HepG2 (cell line): ENCODE results near the gene ZMYND8. TPM values are rescaled to one million over a fixed set of nuclear protein-coding genes. Genes with fewer than 3 reads are reported as not detected.

Experiments
- ARID4A ChIP-seq: sonication (generic); formaldehyde crosslinking; IDR thresholded peaks from 2 replicates; pipeline ENCODE4 v1.5.0; 2020; ENCODE audit warnings: mild to moderate bottlenecking, missing genetic modification reagents, borderline replicate concordance
- ATAD3A ChIP-seq: sonication (generic); formaldehyde crosslinking; IDR thresholded peaks from 2 replicates; pipeline ENCODE4 v1.4.0; 2020; ENCODE audit warnings: missing genetic modification reagents
- CREM ChIP-seq, 2 experiments: sonication (generic) in 1 of 2; formaldehyde crosslinking in 1 of 2; IDR thresholded peaks; 2 replicates each; pipeline versions ENCODE4 v1.4.0 to v1.6.1; 2016 to 2020; ENCODE audit warnings: antibody characterized with exemption in 1 of 2, mild to moderate bottlenecking in 1 of 2, missing genetic modification reagents in 1 of 2
- HINFP ChIP-seq: sonication (generic); formaldehyde crosslinking; IDR thresholded peaks from 2 replicates; pipeline ENCODE4 v1.4.0; 2020; ENCODE audit warnings: low read depth, mild to moderate bottlenecking, missing genetic modification reagents
- KLF15 ChIP-seq: sonication (generic); formaldehyde crosslinking; IDR thresholded peaks from 2 replicates; pipeline ENCODE4 v1.8.1; 2023; ENCODE audit warnings: borderline replicate concordance, mild to moderate bottlenecking, inconsistent platforms, missing genetic modification reagents, mixed read lengths
- MIXL1 ChIP-seq: IDR thresholded peaks from 2 replicates; pipeline ENCODE4 v1.6.1; 2016
- NFE2 ChIP-seq: sonication (generic); formaldehyde crosslinking; IDR thresholded peaks from 2 replicates; pipeline ENCODE4 v1.4.0; 2020; ENCODE audit warnings: missing genetic modification reagents
- POGK ChIP-seq: sonication (generic); formaldehyde crosslinking; conservative IDR thresholded peaks from 2 replicates; pipeline ENCODE4 v1.8.0; 2022; ENCODE audit warnings: mild to moderate bottlenecking, moderate library complexity, missing genetic modification reagents
- PPARG ChIP-seq: conservative IDR thresholded peaks from 2 replicates; pipeline ENCODE4 v1.6.1; 2016; ENCODE audit warnings: missing biosample characterization, missing genetic modification reagents
- RBM39 ChIP-seq: fragments of 200-400 bp; formaldehyde crosslinking; IDR thresholded peaks from one replicate; pipeline ENCODE4 v1.6.1; 2018; ENCODE audit warnings: antibody characterized with exemption, mild to moderate bottlenecking, low read depth, low read length; ENCODE audit not compliant: poor library complexity, severe bottlenecking
- RFX1 ChIP-seq: fragments of 450-650 bp; IDR thresholded peaks from 2 replicates; pipeline ENCODE4 v1.6.1; 2017
- SSRP1 ChIP-seq: IDR thresholded peaks from 2 replicates; pipeline ENCODE4 v1.6.1; 2016; ENCODE audit warnings: control low read depth
- ZNF253 ChIP-seq: sonication (generic); formaldehyde crosslinking; IDR thresholded peaks from 2 replicates; pipeline ENCODE4 v1.8.0; 2022; ENCODE audit warnings: mild to moderate bottlenecking, missing genetic modification reagents, borderline replicate concordance
- ZNF280D ChIP-seq: sonication (generic); formaldehyde crosslinking; IDR thresholded peaks from 2 replicates; pipeline ENCODE4 v1.5.1; 2020; ENCODE audit warnings: mild to moderate bottlenecking, missing genetic modification reagents
- ZNF614 ChIP-seq: IDR thresholded peaks from 2 replicates; pipeline ENCODE4 v1.6.1; 2018; ENCODE audit warnings: missing biosample characterization, missing genetic modification reagents, inconsistent platforms, borderline replicate concordance
- ZNF710 ChIP-seq: sonication (generic); formaldehyde crosslinking; IDR thresholded peaks from 2 replicates; pipeline ENCODE4 v1.5.0; 2020; ENCODE audit warnings: mild to moderate bottlenecking, missing genetic modification reagents, borderline replicate concordance
- polyA plus RNA-seq, 8 experiments: library from polyadenylated mRNA; depleted of rRNA in 3 of 8; stranded (reverse) in 7 of 8; unstranded in 1 of 8; fragments of >200 nt; fragmentation: Illumina TruSeq in 4 of 8; extraction: Trizol in 4 of 8; gene quantifications; 2 replicates each; pipeline versions ENCODE4 v1.2.1 to v1.2.3, GENCODE V29; 2011 to 2016; ENCODE audit warnings: low read depth in 4 of 8, missing spikeins in 1 of 8, mixed read lengths in 1 of 8; ENCODE audit not compliant: insufficient read depth in 1 of 8
- total RNA-seq, 5 experiments: library from RNA; depleted of rRNA; stranded (reverse); fragments of >200 nt; fragmentation: Illumina TruSeq; extraction: Trizol; gene quantifications; 2 replicates each; pipeline ENCODE4 v1.2.3, GENCODE V29; 2016; ENCODE audit warnings: low read depth in 1 of 5

The ZMYND8 gene
- total and polyA plus RNA-seq, 2 of the 13 experiments (the other 11 are each of a cell fraction or from before 2014, with no cell fraction given): 53.9 to 84.7 TPM

- no peak for TF ChIP-seq POGK (CRISPR knock-in tag)
- TF ChIP-seq KLF15 (CRISPR knock-in tag): no peak
- TF ChIP-seq ZNF614: no peak; the same call in 1 of the 2 replicates
- no peak for TF ChIP-seq ARID4A
- no peak for TF ChIP-seq RFX1
- TF ChIP-seq ZNF280D (CRISPR knock-in tag): no peak
- no peak for TF ChIP-seq ATAD3A (CRISPR knock-in tag)
- TF ChIP-seq CREM (IDR thresholded peaks at IDR 0.05): peak; percentile 8; the same call in 1 of the 2 replicates
- TF ChIP-seq CREM (CRISPR knock-in tag; IDR thresholded peaks at IDR 0.05): no peak
- no peak for TF ChIP-seq SSRP1 (CRISPR knock-in tag)
- no peak for TF ChIP-seq ZNF253 (CRISPR knock-in tag)
- TF ChIP-seq ZNF710: no peak
- TF ChIP-seq HINFP: 0 out of 2 replicates have a peak, but pooled peaks have one; percentile 60
- TF ChIP-seq NFE2: no peak
- TF ChIP-seq PPARG (CRISPR knock-in tag): 0 out of 2 replicates have a peak, but pooled peaks have one; percentile 17
- no peak for TF ChIP-seq RBM39
- TF ChIP-seq MIXL1 (CRISPR knock-in tag): no peak
Observed at GRCh38 chr20:47351643-47352331, 4.7 kb downstream of the ZMYND8 start (continued).
